RWPE1 (cell line): ENCODE results near the gene GJB1.

Source experiments
- CTCF ChIA-PET: fragments of 350-600 bp; sonication (Branson Sonifier 250); formaldehyde crosslinking; extraction: SDS; loops from one replicate; lab custom pipeline; 2021; lab: Yijun Ruan, JAX
- POLR2A ChIA-PET: fragments of 400-600 bp; formaldehyde crosslinking; extraction: SDS; loops from one replicate; lab custom pipeline; 2020; ENCODE audit warnings: antibody characterized with exemption; ENCODE audit not compliant: low non-redundant PET; lab: Yijun Ruan, JAX
- DNase-seq: peaks from one replicate; pipeline ENCODE4 v3.0.0; 2012; ENCODE audit warnings: low spot score
- H3K27ac ChIP-seq: fragments of 450-650 bp; 2 replicates; pipeline ENCODE4 v1.5.1; 2017
- CTCF ChIP-seq: fragments of 450-650 bp; conservative IDR thresholded peaks from 2 replicates; pipeline ENCODE4 v1.5.1; 2017; ENCODE audit warnings: low read depth, mild to moderate bottlenecking

GJB1 gene

DNA sequence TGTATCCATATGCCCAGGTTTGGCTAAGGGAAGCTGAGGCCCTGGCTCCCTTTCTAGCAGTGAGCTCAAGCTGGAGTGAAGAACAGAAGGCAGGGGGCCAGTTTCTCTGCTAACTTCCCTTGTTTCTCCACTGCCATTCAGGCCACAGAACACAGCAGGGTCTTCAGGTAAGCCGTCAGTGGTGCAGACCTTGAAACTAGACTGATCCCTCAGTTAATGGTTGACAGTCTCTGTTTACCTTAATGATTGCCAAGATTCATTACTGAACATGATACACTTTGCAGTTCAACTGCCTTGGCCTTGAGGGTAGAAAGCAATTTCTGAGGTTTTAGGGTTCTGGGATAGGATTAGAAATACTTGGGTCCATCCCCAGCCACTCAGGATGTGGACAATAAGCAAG, 8.9 kb upstream of the GJB1 start:
- TF ChIP-seq CTCF = no peak
- DNase-seq = no peak
- no peak overlapping the region for H3K27ac ChIP-seq
- ChIA-PET POLR2A (no interaction called here), CTCF (no interaction called here)

GRCh38 chrX:71214604-71215337, 8.3 kb upstream of the GJB1 start:
- no peak for DNase-seq
- ChIA-PET CTCF (no interaction called here), POLR2A (no interaction called here)
- no peak for TF ChIP-seq CTCF
- H3K27ac ChIP-seq = no peak overlapping the region

DNA sequence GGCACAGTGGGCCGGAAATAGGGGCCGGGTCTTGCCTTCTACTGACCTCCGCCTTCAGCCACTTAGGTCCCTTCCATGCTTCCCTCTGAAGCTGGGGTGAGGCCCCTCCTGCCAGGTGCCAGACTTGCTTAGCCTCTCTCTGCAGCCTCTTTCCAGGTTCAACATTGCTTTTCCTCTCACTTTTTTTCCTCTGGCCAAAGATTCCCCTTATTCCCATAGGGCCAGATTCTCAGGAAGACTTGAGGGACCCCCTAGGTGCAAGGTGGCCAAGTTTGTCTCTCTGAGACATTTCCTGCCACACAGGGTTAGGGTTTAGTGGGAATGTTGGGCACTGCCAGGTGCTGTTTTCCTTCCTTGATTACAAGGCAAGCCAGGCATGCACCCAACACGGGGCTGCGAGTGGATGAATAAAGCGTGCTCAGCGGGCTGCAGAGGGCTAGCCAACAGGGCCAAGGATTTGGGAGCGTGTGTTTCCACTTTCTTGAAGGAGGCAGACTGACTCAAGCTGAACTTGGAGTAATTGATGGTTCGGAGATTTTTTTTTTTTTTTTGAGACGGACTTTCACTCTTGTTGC, 7.6 kb upstream of the GJB1 start:
- ChIA-PET POLR2A (no interaction called here), CTCF (no interaction called here)
- DNase-seq = no peak
- no peak overlapping the region for H3K27ac ChIP-seq
- TF ChIP-seq CTCF = no peak

DNA sequence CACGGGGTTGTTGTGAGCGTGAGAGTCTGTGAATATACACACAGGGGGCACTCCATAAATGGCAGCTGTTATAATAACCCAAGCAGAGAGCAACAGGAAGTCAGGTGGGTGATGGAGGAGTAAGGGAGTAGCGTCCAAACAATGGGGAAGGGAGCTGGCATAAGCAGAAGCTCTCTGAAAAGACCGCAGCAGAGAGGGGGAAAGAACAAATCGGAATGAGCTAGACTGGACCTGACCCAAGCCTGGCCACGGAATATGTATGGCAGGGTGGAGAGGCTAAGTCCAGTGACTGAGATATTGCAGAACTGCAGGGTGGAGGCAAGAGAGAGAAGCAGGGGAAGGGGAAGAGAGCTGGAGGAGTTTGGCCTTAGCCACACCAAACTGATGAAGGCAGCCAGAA, 6.5 kb upstream of the GJB1 start:
- ChIA-PET CTCF (no interaction called here), POLR2A (interaction anchor here (0.5 kb wide), 1 partner anchor 16 kb away, joined by 3 read pairs; no protein-coding TSS in a partner anchor)
- no peak for DNase-seq
- no peak overlapping the region for H3K27ac ChIP-seq
- no peak for TF ChIP-seq CTCF

- no peak for TF ChIP-seq CTCF
- no peak overlapping the region for H3K27ac ChIP-seq
- CTCF ChIA-PET = interaction anchor here (0.6 kb wide), 1 partner anchor 15 kb away, joined by 4 read pairs; no protein-coding TSS in a partner anchor
- no peak for DNase-seq
- POLR2A ChIA-PET = no interaction called here
These were observed 5.7 kb upstream of the GJB1 start for GRCh38 chrX:71217298-71217697.

- no peak for DNase-seq
- ChIA-PET CTCF (interaction anchor here (0.6 kb wide), 1 partner anchor 60 kb away, joined by 8 read pairs; no protein-coding TSS in a partner anchor), POLR2A (no interaction called here)
- H3K27ac ChIP-seq = no peak overlapping the region
- no peak for TF ChIP-seq CTCF
These were observed 1.9 kb upstream of the GJB1 start for GRCh38 chrX:71221145-71221544.
